ENCODE results near the gene FAM111B. TPM values are rescaled to one million over a fixed set of nuclear protein-coding genes. Genes with fewer than 3 reads are reported as not detected.

The FAM111B gene
- total and polyA plus RNA-seq, 9 donors: 0.12 to 1.9 (median 0.18) TPM; not detected in 2

DNA sequence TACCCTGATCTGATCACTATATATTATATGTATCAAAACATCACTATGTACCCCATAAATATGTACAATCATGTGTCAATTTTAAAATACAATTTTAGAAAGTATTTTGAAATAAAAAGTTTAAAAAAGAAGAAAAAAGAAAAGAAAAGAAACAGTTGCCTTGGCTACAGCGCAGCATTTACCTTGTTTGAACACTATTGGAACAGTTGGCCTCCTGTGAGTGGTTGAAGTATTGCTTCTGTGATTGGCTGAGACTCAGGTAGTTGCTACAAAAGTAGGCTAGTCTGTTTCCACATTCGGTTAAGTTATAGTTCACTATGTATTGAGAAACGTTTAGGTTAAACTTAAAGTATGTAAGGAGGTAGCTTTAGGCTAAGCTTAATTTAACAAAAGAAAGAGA lies 57.0 kb downstream of the FAM111B start:
- TF ChIP-seq EP300 (IDR thresholded peaks at IDR 0.05) (no peak), POLR2A (IDR thresholded peaks at IDR 0.05) (no peak)
- TF ChIP-seq, protein P1, sequence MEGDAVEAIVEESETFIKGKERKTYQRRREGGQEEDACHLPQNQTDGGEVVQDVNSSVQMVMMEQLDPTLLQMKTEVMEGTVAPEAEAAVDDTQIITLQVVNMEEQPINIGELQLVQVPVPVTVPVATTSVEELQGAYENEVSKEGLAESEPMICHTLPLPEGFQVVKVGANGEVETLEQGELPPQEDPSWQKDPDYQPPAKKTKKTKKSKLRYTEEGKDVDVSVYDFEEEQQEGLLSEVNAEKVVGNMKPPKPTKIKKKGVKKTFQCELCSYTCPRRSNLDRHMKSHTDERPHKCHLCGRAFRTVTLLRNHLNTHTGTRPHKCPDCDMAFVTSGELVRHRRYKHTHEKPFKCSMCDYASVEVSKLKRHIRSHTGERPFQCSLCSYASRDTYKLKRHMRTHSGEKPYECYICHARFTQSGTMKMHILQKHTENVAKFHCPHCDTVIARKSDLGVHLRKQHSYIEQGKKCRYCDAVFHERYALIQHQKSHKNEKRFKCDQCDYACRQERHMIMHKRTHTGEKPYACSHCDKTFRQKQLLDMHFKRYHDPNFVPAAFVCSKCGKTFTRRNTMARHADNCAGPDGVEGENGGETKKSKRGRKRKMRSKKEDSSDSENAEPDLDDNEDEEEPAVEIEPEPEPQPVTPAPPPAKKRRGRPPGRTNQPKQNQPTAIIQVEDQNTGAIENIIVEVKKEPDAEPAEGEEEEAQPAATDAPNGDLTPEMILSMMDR (IDR thresholded peaks at IDR 0.05): no peak
- no peaks in the 10 kb centered on the region for H3K9me3 ChIP-seq
- intact Hi-C loops (cut with DNase I): no loop called here
- H3K4me1 ChIP-seq (ENCODE audit: insufficient read depth): no peaks in the 10 kb centered on the region
- no peaks in the 10 kb centered on the region for H3K27me3 ChIP-seq
- no peak overlapping the region for H3K27ac ChIP-seq
- 65 to 87% (median 66%) methylated on average over 3 of the region's 3 CpGs for WGBS, 3 donors
- H3K4me3 ChIP-seq: no peak overlapping the region
- H3K36me3 ChIP-seq: no peaks in the 10 kb centered on the region
- DNase-seq: no peak

- 0 to 1% (median 1%) methylated on average over 59 to 64 of the region's 64 CpGs for WGBS, 3 donors
These were observed 64.7 kb downstream of the FAM111B start, which contains the start of gene DTX4 for GRCh38 chr11:59171508-59172322. DTX4 (plus strand) TSS chr11:59172132; CDS start chr11:59172596, 464 bp downstream.

DNA sequence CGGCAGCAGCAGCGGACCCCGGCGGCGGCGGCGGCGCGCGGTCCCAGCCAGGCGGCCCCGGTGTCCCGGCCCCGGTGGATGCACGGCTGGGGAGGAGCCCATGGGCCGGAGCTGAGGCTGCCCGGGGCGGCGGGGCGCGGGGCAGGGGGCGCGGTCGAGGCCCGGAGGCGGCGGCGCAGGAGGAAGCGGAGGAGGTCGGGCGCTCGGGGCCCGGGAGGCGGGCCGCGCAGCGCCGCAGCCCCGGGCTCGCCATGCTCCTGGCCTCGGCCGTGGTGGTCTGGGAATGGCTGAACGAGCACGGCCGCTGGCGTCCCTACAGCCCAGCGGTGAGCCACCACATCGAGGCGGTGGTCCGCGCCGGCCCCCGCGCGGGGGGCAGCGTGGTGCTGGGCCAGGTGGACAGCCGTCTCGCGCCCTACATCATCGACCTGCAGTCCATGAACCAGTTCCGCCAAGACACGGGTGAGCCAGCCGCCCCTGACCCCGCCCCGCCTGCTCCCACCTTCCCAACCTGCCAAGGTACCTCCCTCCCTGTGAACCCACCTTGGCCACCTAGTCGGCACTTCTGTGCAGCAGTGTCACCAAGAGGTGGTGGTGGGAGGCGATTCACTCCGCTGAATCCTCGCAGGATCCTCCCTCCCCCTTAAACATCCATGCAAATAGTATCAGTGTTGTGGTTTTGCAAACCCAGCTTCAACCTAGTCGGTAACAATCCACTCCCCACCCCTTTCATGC lies 65.5 kb downstream of the FAM111B start:
- peak overlapping the region; percentile 73 to 80 for H3K27ac ChIP-seq
- intact Hi-C loops (cut with DNase I): loop anchor here in 3 of 4 donors (2.0 to 10.0 kb wide), 4 partner anchors 32 to 115 kb away; no protein-coding TSS in a partner anchor
- H3K27me3 ChIP-seq: no peaks in the 10 kb centered on the region
- no peaks in the 10 kb centered on the region for H3K36me3 ChIP-seq
- H3K9me3 ChIP-seq: no peaks in the 10 kb centered on the region
- peak overlapping the region; percentile 68 for H3K4me3 ChIP-seq
- TF ChIP-seq EP300 (IDR thresholded peaks at IDR 0.05) (no peak), POLR2A (IDR thresholded peaks at IDR 0.05) (no peak)
- TF ChIP-seq, protein P1 (IDR thresholded peaks at IDR 0.05): no peak
- WGBS, 3 donors: 0 to 1% (median 0%) methylated on average over 19 to 69 of the region's 70 CpGs
- peaks cover 22% of the 10 kb centered on the region for H3K4me1 ChIP-seq (ENCODE audit: insufficient read depth)
- DNase-seq: peak in 4 of 5 donors; percentile 27 to 59 (median 55)

More at GRCh38 chr11:59171508-59172322, 64.7 kb downstream of the FAM111B start, which contains the start of gene DTX4:
- Histone ChIP-seq H3K36me3 (no peaks in the 10 kb centered on the region), H3K27ac (peak within 1 kb of the TSS; percentile 73 to 80), H3K4me3 (peak within 1 kb of the TSS; percentile 68), H3K9me3 (no peaks in the 10 kb centered on the region), H3K4me1 (ENCODE audit: insufficient read depth) (peaks cover 22% of the 10 kb centered on the region), H3K27me3 (no peaks in the 10 kb centered on the region)
- DNase-seq: peak; percentile 92 to 96 (median 95)
- intact Hi-C loops (cut with DNase I): loop anchor here (2.0 to 10.0 kb wide), 6 partner anchors 33 to 116 kb away; no protein-coding TSS in a partner anchor
- TF ChIP-seq, protein P1 (IDR thresholded peaks at IDR 0.05): peak; percentile 93 to 95 (median 94)
- TF ChIP-seq EP300 (IDR thresholded peaks at IDR 0.05) (no peak), POLR2A (IDR thresholded peaks at IDR 0.05) (peak; percentile 20)
